HepG2 (cell line): ENCODE data around the gene SNAPC4. TPM values are rescaled to one million over a fixed set of nuclear protein-coding genes. Genes with fewer than 3 reads are reported as not detected.

ENCODE experiments used
- ATF6 ChIP-seq: sonication (generic); formaldehyde crosslinking; conservative IDR thresholded peaks from 2 replicates; pipeline ENCODE4 v1.4.0; 2020; ENCODE audit warnings: missing genetic modification reagents
- ELK4 ChIP-seq: sonication (generic); formaldehyde crosslinking; IDR thresholded peaks from 2 replicates; pipeline ENCODE4 v1.9.0; 2021; ENCODE audit warnings: missing genetic modification reagents, borderline replicate concordance
- KAT8 ChIP-seq: IDR thresholded peaks from 2 replicates; pipeline ENCODE4 v1.6.1; 2016; ENCODE audit warnings: missing genetic modification reagents, missing compliant biosample characterization
- NKX3-1 ChIP-seq: sonication (generic); formaldehyde crosslinking; IDR thresholded peaks from 2 replicates; pipeline ENCODE4 v1.5.0; 2020; ENCODE audit warnings: missing genetic modification reagents
- PPARG ChIP-seq: conservative IDR thresholded peaks from 2 replicates; pipeline ENCODE4 v1.6.1; 2016; ENCODE audit warnings: missing biosample characterization, missing genetic modification reagents
- RFX5 ChIP-seq: IDR thresholded peaks from 2 replicates; pipeline ENCODE4 v1.6.1; 2011; ENCODE audit warnings: low read depth, low read length, improper control_type of control experiment
- U2AF2 ChIP-seq: fragments of 200-400 bp; formaldehyde crosslinking; IDR thresholded peaks from 2 replicates; pipeline ENCODE4 v1.6.1; 2017; ENCODE audit warnings: low read depth, mild to moderate bottlenecking, low read length
- ZBTB42 ChIP-seq: sonication (generic); formaldehyde crosslinking; IDR thresholded peaks from 2 replicates; pipeline ENCODE4 v1.5.0; 2020; ENCODE audit warnings: mild to moderate bottlenecking, missing genetic modification reagents
- ZNF142 ChIP-seq: sonication (generic); formaldehyde crosslinking; IDR thresholded peaks from 2 replicates; pipeline ENCODE4 v1.4.0; 2020; ENCODE audit warnings: missing genetic modification reagents
- ZNF33A ChIP-seq: sonication (generic); formaldehyde crosslinking; IDR thresholded peaks from 2 replicates; pipeline ENCODE4 v1.5.1; 2020; ENCODE audit warnings: missing genetic modification reagents, mild to moderate bottlenecking, moderate library complexity, borderline replicate concordance
- ZNF782 ChIP-seq: sonication (generic); formaldehyde crosslinking; IDR thresholded peaks from 2 replicates; pipeline ENCODE4 v1.4.0; 2020; ENCODE audit warnings: missing genetic modification reagents, mild to moderate bottlenecking, borderline replicate concordance
- ZSCAN12 ChIP-seq: sonication (generic); formaldehyde crosslinking; IDR thresholded peaks from 2 replicates; pipeline ENCODE4 v1.9.0; 2021; ENCODE audit warnings: mild to moderate bottlenecking, missing genetic modification reagents
- polyA plus RNA-seq, 8 experiments: library from polyadenylated mRNA; depleted of rRNA in 3 of 8; stranded (reverse) in 7 of 8; unstranded in 1 of 8; fragments of >200 nt; fragmentation: Illumina TruSeq in 4 of 8; extraction: Trizol in 4 of 8; gene quantifications; 2 replicates each; pipeline versions ENCODE4 v1.2.1 to v1.2.3, GENCODE V29; 2011 to 2016; ENCODE audit warnings: low read depth in 4 of 8, missing spikeins in 1 of 8, mixed read lengths in 1 of 8; ENCODE audit not compliant: insufficient read depth in 1 of 8
- total RNA-seq, 5 experiments: library from RNA; depleted of rRNA; stranded (reverse); fragments of >200 nt; fragmentation: Illumina TruSeq; extraction: Trizol; gene quantifications; 2 replicates each; pipeline ENCODE4 v1.2.3, GENCODE V29; 2016; ENCODE audit warnings: low read depth in 1 of 5
- TF ChIP-seq, protein P1 (sequence below): sonication (generic); formaldehyde crosslinking; conservative IDR thresholded peaks from 2 replicates; pipeline ENCODE4 v1.5.0; 2020; ENCODE audit warnings: missing genetic modification reagents
- TF ChIP-seq, protein P2 (sequence below): IDR thresholded peaks from 2 replicates; pipeline ENCODE4 v1.6.1; 2012; ENCODE audit warnings: inconsistent platforms
- TF ChIP-seq, protein P3 (sequence below): sonication (generic); formaldehyde crosslinking; IDR thresholded peaks from 2 replicates; pipeline ENCODE4 v1.4.0; 2020; ENCODE audit warnings: missing genetic modification reagents

The SNAPC4 gene
- total and polyA plus RNA-seq, 2 of the 13 experiments (the other 11 are each of a cell fraction or from before 2014, with no cell fraction given): 2.0 to 6.0 TPM

DNA sequence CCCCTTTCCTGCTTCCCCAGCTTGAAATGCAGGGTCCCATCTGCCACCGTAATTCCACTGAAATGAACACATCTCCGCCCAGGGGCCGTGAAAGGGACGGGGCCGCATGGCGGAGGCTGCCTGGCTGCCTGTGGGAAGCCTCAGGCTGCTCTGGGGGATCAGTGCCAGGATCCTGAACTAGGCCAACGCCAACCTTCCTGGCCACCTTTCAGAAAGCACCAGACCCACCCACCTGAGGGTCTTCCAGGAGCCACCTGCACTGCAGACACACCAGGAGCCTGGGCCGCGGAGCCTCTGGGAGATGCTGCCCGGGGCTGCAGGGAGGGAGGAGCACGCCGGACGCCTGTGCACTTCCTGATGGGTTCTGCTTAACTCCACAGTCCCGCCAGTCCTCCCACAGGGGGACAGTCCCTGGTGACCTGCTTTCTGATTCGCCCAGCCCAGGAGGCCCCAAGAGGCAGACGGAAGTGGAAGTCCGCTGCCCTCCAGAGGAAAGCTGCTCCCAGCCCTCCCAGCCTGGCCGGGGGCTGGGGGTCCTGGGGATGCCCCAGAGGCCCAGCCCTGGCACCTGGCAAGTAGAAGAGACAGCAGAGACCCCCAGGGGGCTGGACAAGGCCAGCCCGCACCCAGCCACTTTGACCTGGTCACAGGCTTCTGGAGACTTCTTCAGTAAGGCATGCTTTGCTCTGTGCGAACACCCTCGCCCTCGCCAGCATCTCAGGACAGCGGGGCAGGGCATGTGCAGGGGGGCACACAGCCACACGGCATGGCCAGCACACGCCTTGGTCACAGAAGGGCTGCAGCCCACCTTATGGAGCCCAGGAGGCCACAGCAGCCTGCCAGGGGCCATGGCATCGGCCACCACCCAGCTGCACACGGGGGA, 26.4 kb downstream of the SNAPC4 start, which contains the start of gene CARD9 (continued):
- no peak for TF ChIP-seq ZNF33A (CRISPR knock-in tag)
- TF ChIP-seq, protein P1, sequence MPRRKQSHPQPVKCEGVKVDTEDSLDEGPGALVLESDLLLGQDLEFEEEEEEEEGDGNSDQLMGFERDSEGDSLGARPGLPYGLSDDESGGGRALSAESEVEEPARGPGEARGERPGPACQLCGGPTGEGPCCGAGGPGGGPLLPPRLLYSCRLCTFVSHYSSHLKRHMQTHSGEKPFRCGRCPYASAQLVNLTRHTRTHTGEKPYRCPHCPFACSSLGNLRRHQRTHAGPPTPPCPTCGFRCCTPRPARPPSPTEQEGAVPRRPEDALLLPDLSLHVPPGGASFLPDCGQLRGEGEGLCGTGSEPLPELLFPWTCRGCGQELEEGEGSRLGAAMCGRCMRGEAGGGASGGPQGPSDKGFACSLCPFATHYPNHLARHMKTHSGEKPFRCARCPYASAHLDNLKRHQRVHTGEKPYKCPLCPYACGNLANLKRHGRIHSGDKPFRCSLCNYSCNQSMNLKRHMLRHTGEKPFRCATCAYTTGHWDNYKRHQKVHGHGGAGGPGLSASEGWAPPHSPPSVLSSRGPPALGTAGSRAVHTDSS (CRISPR knock-in tag): no peak
- no peak for TF ChIP-seq ZSCAN12 (CRISPR knock-in tag)
- peak; percentile 62; the same call in 1 of the 2 replicates for TF ChIP-seq KAT8 (CRISPR knock-in tag)
- 0 out of 2 replicates have a peak, but pooled peaks have one; percentile 27 for TF ChIP-seq NKX3-1 (CRISPR knock-in tag)
- TF ChIP-seq, protein P2, sequence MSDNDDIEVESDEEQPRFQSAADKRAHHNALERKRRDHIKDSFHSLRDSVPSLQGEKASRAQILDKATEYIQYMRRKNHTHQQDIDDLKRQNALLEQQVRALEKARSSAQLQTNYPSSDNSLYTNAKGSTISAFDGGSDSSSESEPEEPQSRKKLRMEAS: peak; percentile 52; the same call in 1 of the 2 replicates
- TF ChIP-seq PPARG (CRISPR knock-in tag): no peak
- TF ChIP-seq U2AF2: no peak
- TF ChIP-seq, protein P3, sequence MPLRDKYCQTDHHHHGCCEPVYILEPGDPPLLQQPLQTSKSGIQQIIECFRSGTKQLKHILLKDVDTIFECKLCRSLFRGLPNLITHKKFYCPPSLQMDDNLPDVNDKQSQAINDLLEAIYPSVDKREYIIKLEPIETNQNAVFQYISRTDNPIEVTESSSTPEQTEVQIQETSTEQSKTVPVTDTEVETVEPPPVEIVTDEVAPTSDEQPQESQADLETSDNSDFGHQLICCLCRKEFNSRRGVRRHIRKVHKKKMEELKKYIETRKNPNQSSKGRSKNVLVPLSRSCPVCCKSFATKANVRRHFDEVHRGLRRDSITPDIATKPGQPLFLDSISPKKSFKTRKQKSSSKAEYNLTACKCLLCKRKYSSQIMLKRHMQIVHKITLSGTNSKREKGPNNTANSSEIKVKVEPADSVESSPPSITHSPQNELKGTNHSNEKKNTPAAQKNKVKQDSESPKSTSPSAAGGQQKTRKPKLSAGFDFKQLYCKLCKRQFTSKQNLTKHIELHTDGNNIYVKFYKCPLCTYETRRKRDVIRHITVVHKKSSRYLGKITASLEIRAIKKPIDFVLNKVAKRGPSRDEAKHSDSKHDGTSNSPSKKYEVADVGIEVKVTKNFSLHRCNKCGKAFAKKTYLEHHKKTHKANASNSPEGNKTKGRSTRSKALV: no peak
- TF ChIP-seq ELK4: no peak
- no peak for TF ChIP-seq RFX5
- no peak for TF ChIP-seq ATF6 (CRISPR knock-in tag)
- TF ChIP-seq ZNF142 (CRISPR knock-in tag): 0 out of 2 replicates have a peak, but pooled peaks have one; percentile 12
- no peak for TF ChIP-seq ZNF782 (CRISPR knock-in tag)
- no peak for TF ChIP-seq ZBTB42
